T follicular helper cell (primary cell): ENCODE measurements around the gene MYO19.
"Not testable (repeated sequence)": the region's sequence is repeated elsewhere in the genome, so short reads cannot be mapped to it uniquely, and the experiment has no call there.

Experiments used
- DNase-seq: peaks from one replicate; pipeline ENCODE4 v3.0.0-alpha.2; 2020; ENCODE audit warnings: low read depth

MYO19 gene

GRCh38 chr17:36498560-36499300, 35.9 kb downstream of the MYO19 start:
- DNase-seq, result no peak

- DNase-seq, result no peak
These were observed 36.5 kb downstream of the MYO19 start for GRCh38 chr17:36498155-36498554.

GRCh38 chr17:36496018-36496789, 38.5 kb downstream of the MYO19 start:
- DNase-seq, result no peak

DNA sequence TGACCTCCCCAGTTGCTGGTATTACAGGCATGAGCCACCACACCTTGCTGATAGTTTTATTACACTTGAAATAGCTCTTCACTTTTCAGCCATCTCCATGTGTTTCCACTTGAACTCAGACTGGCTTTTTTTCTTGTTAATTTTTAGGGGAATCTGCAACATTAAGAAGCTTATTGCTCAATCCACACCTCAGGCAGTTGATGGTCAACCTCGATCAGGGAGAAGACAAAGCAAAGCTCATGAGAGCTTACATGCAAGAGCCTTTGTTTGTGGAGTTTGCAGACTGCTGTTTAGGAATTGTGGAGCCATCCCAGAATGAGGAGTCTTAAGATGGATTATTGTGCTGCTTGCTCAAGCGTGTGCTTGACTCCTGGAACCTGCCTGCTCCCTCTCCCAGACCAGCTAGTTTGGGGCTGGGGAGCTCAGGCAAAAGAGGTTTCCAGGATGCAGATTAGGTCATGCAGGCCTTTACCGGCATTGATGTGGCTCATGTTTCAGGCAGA, 39.5 kb downstream of the MYO19 start:
- no peak for DNase-seq

GRCh38 chr17:36494674-36495073, 40.0 kb downstream of the MYO19 start:
- no peak for DNase-seq

- no peak for DNase-seq
These were observed 40.7 kb downstream of the MYO19 start for GRCh38 chr17:36493956-36494355.

DNA sequence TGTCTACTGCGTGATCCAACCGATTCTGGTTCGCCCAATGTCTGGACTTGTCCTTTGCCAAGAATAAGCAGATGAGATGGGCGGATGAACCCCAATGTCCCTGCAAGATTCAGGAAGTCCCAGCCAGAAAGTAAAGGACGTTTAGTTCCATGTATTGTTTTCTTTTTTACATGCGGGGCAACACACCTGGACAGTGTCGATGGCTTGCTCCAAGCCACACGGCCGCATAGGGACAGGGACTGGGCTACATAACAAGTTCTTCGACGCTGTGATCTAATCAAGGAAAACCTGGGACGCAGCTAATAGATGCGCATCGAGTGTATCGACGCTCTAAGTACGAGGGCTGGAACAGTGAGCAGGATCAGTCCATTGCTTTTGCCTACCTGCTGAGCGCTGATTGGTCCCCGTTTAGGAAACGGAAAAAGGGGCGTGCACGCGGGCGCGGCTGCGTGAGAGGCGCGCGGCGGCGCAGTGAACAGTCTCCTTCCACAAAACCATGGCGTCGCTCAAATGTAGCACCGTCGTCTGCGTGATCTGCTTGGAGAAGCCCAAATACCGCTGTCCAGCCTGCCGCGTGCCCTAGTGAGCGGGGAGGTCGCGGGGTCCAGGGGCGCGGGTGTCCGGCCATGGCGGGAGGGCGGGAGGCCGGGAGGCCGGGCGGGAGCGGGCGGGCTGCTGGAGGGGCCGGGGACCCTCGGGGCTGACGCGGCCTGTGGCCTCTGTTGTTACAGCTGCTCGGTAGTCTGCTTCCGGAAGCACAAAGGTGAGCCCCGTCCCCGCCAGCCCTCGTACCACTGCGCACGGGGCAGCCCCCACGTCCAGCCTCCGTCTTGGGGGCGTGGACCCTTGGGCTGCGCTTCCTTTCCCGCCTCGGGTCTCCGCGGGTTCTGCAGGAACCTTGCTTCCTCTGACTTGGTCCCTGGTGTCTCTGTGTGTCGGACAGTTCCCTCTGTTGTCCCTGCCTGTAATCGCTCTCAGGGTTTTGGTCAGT, 48.2 kb downstream of the MYO19 start, which contains the start of gene ZNHIT3:
Gene ZNHIT3, plus strand, starts transcription at position 478 of the 991 bp plus-strand sequence. Its CDS starts 19 bp downstream, at position 497.
- DNase-seq, result peak; percentile 88

- no peak for DNase-seq
These were observed 48.9 kb downstream of the MYO19 start for GRCh38 chr17:36485805-36486203.

DNA sequence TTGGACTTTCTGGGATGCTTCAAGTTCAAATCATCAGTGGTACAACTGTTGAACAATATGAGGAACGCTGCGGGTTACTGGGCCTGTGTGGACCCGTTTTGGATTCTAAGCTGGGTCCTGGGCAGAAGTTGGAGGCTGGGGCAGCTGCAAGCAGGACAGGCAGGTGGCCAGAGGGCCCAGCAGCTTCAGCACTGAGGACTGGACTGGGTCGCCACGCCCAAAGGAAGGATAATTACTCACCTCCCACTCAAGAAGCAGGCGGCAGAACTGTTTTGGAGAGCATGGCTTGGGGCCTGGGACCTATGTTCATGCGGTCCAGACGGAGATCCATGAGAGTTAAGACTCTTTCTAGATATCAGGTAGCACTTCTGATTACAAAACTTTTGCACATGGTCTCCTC, 49.6 kb downstream of the MYO19 start:
- no peak for DNase-seq

DNA sequence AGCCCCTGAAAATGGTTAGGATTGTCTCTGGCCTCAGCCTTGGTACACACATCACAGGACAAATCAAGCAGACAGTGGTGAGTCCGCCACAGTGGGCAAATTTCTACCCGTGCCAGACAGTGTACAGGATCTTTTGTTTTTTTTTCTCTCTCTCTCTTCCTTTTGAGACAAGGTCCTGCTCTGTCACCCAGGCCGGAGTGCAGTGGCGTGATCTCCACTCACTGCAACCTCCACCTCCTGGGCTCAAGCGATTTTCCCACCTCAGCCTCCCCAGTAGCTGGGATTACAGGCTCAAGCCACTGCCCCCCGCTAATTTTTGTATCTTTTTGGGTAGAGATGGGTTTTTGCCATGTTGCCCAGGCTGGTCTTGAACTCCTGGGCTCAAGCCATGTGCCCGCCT, 50.6 kb downstream of the MYO19 start:
- DNase-seq, result not testable (repeated sequence)

DNA sequence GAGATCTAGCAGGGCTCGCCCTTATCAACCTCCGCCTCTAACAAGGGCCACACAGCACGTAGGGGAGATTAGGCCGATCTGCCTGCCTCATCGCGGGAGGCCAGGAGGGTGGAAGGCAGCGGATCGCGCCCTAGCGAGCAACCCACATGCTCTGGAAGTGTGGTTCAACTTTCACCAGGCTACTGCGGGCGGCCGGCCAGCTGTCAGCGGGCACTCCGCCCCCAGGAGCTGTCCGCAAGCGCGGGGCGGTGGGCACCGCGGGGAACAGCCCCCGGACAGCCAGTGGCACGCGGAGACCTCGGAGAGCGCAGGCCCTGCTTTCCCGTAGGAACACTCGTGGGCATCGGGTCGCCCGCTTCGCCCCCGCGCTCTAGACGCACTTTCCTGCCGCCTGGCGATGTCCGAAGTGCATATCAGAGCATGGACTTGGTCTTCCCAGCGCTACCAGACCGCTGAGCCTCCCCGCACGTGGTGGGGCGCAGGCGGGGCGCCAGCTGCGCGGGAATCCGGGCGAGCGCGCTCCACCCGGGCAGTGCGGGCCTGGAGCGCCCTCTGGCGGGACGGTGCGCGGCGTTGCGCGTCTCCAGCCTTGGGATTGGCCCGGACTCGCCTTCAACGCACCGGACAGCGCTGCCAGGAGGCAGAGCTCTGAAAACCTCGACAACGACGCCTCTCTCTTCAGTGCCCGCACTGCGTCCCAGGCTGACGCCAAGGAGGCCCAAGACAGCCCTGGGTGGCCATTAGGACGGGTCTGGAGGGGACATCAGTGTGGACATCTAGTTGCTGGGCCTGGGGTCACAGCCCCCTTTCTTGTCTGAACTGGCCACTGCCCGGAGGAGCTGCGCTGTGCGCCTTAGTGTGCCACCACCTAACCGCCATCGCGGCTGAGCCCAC, 51.8 kb downstream of the MYO19 start:
- DNase-seq, result peak; percentile 59

DNA sequence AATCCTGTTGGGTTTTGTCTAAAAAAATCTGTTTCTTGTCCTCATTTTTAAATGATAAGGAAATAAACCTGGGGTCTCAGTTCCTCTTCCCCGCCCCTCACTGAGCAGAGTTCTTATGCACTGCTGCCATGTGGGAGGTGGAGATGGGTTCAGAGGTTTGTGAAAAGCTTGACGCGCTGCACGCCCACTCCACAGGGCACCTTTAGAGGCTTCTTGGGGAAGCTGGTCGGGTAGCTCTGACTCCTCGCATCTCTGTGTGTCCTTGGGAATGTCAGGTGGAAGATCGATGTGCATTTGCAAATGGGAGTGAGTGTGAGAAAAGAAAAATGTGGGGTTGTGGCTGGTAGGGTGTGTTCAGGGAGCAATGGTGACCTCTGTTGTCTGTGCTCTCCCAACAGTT, 52.8 kb downstream of the MYO19 start:
- DNase-seq, result no peak

GRCh38 chr17:36475346-36475970, 59.2 kb downstream of the MYO19 start:
- no peak for DNase-seq

DNA sequence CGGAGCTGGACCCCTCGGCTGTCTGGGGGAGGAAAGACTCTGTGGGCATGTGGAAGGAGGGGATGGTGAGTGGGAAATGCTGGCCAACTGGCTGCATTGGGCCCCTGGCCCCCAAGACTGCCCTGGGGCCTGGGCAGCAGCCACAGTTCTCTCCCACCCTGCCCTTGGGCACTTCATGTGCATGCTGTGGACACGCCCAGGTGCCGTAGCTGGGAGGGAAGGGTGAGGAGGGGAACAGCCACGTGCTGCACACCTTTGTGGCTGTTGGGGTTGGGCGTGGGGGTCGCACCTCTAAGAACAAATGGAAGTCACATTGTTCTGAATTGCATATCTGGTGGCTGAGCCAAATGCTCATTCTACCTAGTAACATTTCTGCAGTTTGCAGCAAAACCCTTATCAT, 60.1 kb downstream of the MYO19 start:
- DNase-seq, result no peak

- no peak for DNase-seq
These were observed 64.2 kb downstream of the MYO19 start for GRCh38 chr17:36470499-36470898.

DNA sequence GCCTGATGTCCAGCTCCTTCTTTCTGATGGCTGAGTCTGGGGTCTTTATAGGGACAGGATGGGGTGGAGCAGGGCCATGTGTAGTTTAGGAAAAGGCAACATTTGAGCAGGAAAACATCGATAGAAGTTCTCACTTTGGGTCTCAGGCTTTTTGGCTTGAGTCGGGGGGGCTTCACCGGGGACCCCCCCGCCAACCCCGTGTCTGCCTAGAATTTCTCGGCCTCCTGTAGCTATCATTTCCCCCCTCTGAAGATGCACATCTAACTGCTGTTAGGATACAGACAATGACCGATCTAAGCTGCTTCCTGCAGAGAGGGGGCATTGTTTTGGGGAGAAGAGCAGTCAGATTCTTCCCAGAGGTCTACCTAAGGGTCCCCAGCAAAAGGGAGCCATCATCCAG, 64.9 kb downstream of the MYO19 start:
- DNase-seq, result no peak

GRCh38 chr17:36468903-36469635, 65.6 kb downstream of the MYO19 start:
- no peak for DNase-seq

GRCh38 chr17:36464765-36465088, 69.9 kb downstream of the MYO19 start:
- no peak for DNase-seq

DNA sequence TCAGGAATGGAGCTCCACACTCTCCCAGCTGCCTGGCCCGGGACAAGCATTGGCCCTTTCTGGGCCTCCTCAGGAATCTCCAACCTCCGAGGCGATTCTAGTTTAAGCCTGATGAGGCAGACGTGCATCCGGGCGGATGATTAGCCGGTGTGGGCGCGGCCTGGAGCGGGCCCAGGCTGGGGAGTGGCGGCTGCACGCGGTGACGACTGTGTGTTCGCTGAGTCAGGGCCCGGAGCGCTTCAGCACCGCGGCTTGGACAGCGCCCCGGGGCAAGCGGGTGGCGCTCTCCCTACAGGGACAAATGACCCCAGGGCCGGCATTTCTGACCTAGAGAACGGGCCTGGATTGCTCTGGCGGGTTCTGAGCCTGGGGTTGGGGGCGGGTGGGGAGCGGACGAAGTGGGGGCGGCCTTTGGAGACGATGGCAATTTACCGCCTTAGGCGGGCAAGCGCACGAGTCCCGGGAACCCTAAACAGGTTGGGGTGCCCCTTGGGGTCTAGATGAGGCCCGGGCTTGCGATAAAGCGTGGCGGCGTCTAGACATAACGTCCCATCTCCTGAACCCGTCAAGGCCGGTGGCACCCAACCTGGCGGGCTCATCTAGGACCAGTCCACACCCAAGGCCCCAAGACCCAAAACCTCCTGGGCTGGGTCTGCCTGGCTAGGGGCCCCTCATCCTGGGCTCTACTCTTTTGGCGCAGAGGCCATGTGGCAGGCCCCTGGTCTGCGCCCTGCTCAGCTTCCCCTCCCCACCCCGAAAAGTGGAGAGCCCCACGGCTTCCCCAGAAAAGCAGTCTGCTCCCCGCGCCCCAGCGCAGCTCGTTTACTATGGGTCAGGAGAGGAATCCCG, 70.5 kb downstream of the MYO19 start:
- no peak for DNase-seq
